Measurements from ENCODE around the gene IQCK.

The IQCK gene

GRCh38 chr16:19892902-19893301 is 174.8 kb downstream of the IQCK start:
- no peak for DNase-seq

- no peak for DNase-seq
Observed at GRCh38 chr16:19894586-19894985, 176.5 kb downstream of the IQCK start.

- no peak for DNase-seq
Observed at GRCh38 chr16:19896951-19897350, 178.9 kb downstream of the IQCK start.

- no peak for DNase-seq
Observed at GRCh38 chr16:19898166-19898565, 180.1 kb downstream of the IQCK start.

- no peak for DNase-seq
Observed at GRCh38 chr16:19898924-19899604, 181.0 kb downstream of the IQCK start.

GRCh38 chr16:19899605-19899955 is 181.5 kb downstream of the IQCK start:
- no peak for DNase-seq

- DNase-seq, result no peak
Observed at GRCh38 chr16:19901164-19901563, 183.1 kb downstream of the IQCK start.

GRCh38 chr16:19907161-19907992 is 189.3 kb downstream of the IQCK start:
- DNase-seq, result peak; percentile 60

Data from activated gamma-delta T cell treated with Interleukin-2 at 50 U/mL for 16 hours (primary cell).